Epithelial cell of proximal tubule (primary cell): ENCODE results near the gene NKAIN2. TPM values are rescaled to one million over a fixed set of nuclear protein-coding genes. Genes with fewer than 3 reads are reported as not detected.
"Not testable (repeated sequence)": the region's sequence is repeated elsewhere in the genome, so short reads cannot be mapped to it uniquely, and the experiment has no call there.

Experiments
- DNase-seq: peaks from one replicate; pipeline ENCODE4 v3.0.0-alpha.2; 2011; ENCODE audit warnings: low read depth
- H3K4me3 ChIP-seq: 2 replicates; pipeline ENCODE4 v1.5.1; 2011; ENCODE audit warnings: low read depth, mild to moderate bottlenecking, low read length
- total RNA-seq: library from RNA; depleted of rRNA; stranded (reverse); fragments of >200 nt; gene quantifications from 2 replicates; pipeline ENCODE4 v1.2.3, GENCODE V29; 2015
- TF ChIP-seq, protein P1 (sequence below): conservative IDR thresholded peaks from 2 replicates; pipeline ENCODE4 v1.5.1; 2012; ENCODE audit warnings: low read depth, mild to moderate bottlenecking, low read length

Gene NKAIN2
- total RNA-seq, 1 donor from 2014 or later: under 0.01 TPM

GRCh38 chr6:124699038-124699437 lies 895.4 kb downstream of the NKAIN2 start:
- no peak for DNase-seq
- no peak overlapping the region for H3K4me3 ChIP-seq
- TF ChIP-seq, protein P1, sequence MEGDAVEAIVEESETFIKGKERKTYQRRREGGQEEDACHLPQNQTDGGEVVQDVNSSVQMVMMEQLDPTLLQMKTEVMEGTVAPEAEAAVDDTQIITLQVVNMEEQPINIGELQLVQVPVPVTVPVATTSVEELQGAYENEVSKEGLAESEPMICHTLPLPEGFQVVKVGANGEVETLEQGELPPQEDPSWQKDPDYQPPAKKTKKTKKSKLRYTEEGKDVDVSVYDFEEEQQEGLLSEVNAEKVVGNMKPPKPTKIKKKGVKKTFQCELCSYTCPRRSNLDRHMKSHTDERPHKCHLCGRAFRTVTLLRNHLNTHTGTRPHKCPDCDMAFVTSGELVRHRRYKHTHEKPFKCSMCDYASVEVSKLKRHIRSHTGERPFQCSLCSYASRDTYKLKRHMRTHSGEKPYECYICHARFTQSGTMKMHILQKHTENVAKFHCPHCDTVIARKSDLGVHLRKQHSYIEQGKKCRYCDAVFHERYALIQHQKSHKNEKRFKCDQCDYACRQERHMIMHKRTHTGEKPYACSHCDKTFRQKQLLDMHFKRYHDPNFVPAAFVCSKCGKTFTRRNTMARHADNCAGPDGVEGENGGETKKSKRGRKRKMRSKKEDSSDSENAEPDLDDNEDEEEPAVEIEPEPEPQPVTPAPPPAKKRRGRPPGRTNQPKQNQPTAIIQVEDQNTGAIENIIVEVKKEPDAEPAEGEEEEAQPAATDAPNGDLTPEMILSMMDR: no peak

GRCh38 chr6:124703541-124703940 lies 899.9 kb downstream of the NKAIN2 start:
- TF ChIP-seq, protein P1: no peak
- no peak overlapping the region for H3K4me3 ChIP-seq
- no peak for DNase-seq

DNA sequence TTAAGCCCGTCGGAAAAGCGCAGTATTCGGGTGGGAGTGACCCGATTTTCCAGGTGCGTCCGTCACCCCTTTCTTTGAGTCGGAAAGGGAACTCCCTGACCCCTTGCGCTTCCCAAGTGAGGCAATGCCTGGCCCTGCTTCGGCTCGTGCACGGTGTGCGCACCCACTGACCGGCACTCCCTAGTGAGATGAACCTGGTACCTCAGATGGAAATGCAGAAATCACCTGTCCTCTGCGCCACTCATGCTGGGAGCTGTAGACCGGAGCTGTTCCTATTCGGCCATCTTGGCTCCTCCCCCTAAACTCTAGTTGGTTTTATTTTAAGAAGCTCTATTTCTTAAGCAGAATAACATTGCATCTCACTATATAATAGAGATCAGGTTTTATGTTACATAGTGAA lies 908.9 kb downstream of the NKAIN2 start:
- DNase-seq, H3K4me3 ChIP-seq: not testable (repeated sequence)

- no peak for DNase-seq
- TF ChIP-seq, protein P1: no peak
- no peak overlapping the region for H3K4me3 ChIP-seq
These were observed 911.1 kb downstream of the NKAIN2 start for GRCh38 chr6:124714728-124715127.

DNA sequence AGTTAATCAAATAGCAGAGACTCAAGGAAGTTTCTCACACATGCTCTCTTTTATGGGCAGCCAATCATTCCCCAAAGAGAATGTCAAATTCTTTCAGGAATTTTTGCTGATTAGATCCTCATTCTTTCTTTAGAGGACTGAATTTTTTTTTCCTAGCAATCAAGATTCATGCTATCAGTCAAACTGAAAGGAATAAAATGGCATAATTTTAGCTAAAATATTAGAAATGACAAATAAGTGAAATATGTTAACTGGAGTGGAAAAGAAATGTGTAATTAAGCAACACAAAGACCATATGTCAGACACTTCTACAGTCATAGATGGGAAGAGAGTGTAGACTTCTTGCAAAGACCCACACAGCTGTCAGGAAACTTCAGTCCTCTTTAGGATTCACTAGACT lies 916.2 kb downstream of the NKAIN2 start:
- DNase-seq: no peak
- H3K4me3 ChIP-seq: no peak overlapping the region
- TF ChIP-seq, protein P1: no peak

DNA sequence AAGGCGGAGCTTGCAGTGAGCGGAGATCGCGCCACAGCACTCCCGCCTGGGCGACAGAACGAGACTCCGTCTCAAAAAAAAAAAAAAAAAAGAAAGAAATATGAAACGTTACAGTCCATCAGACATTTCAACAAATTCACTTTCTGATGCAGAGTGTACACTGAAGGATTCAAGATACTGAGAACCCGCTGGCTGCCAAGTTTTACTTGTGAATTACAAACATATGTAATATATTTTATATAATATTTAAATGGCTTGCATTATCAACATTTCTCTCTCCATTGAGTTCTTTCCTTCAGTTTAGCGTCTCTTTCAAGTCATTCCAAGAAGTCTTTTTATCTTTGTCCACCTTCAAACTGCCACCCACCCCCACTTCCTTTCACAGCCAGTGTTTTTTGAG lies 917.7 kb downstream of the NKAIN2 start:
- no peak overlapping the region for H3K4me3 ChIP-seq
- TF ChIP-seq, protein P1: no peak
- no peak for DNase-seq

DNA sequence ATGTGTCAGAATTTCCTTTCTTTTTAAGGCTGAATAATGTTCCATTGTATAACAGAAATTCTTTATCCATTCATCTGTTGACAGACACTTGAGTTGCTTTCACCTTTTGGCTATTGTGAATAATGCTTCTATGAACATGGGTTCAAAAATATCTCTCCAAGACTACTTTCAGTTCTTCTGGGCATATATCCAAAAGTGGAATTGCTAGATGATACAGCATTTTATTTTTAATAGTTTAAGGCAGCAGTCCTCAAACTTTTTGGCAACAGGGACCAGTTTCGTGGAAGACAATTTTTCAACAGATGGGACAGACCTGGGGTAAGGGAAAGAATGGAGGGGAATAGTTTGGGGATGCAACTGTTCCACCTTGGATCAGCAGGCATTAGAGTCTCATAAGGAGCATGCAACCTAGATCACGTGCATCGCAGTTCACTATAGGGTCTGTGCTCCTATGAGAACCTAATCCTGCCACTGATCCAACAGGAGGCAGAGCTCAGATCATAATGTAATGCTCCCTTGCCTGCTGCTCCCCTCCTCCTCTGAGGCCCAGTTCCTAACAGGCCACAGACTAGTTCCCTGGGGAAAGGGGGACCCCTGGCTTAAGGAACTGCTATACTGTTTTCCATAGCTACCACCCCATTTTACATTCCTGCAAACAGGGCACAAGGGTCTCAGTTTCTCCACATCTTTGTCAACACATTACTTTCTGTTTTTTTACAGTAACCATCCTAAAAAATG lies 918.6 kb downstream of the NKAIN2 start:
- no peak for DNase-seq
- TF ChIP-seq, protein P1: no peak
- H3K4me3 ChIP-seq: no peak overlapping the region
